Erythroblast (primary cell): ENCODE results near the gene CHST8.

ENCODE experiments used
- GATA1 ChIP-seq: IDR thresholded peaks from 2 replicates; pipeline ENCODE4 v1.6.1; 2011; ENCODE audit warnings: low read depth, mild to moderate bottlenecking, control low read depth, low read length, moderate library complexity
- POLR2A ChIP-seq: IDR thresholded peaks from 2 replicates; pipeline ENCODE4 v1.6.1; 2011; ENCODE audit warnings: mild to moderate bottlenecking, low read length

DNA sequence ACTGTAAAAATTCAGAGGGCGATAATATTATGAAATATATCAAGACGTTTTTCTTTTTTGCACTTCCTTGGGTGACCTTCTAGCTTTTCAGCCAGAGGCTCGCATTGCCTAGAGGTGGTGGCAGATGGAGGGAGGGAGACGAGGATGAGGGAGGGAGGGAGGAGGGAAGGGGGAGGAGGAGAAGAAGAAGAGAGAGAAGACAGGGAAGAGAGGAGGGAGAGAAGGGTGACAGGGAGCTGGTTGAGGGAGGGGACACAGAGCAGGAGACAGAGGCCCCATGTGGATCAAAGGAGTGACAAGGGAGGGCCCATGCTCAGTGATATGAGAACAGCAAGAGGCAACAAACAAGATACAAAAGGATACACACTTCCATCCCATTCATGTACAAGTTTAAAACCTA is 166.9 kb downstream of the CHST8 start:
- TF ChIP-seq POLR2A (no peak), GATA1 (no peak)
